ENCODE results near the gene EHBP1.

EHBP1 gene

DNA sequence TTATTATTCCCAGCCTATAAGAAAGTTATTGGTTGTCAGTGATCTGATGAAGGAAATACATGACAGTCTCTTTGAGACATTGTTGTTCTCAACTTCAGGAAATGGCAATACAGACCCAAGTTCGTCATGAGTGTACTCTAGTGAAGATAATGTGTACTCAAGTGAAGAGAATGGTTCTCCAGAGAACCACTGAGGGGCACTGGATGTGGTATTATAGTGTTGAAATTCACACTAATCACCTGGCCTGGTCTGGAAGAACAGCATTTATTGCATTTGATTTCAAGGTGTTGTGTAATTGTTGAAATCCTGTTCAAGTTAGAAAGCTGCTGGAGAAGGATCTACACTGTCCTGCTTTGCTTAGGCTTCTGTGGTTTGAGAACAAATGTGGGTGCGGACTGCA is 321.7 kb downstream of the EHBP1 start:
- DNase-seq (ENCODE audit: low read depth in 2 of 2) = no peak
- TF ChIP-seq, protein P1, sequence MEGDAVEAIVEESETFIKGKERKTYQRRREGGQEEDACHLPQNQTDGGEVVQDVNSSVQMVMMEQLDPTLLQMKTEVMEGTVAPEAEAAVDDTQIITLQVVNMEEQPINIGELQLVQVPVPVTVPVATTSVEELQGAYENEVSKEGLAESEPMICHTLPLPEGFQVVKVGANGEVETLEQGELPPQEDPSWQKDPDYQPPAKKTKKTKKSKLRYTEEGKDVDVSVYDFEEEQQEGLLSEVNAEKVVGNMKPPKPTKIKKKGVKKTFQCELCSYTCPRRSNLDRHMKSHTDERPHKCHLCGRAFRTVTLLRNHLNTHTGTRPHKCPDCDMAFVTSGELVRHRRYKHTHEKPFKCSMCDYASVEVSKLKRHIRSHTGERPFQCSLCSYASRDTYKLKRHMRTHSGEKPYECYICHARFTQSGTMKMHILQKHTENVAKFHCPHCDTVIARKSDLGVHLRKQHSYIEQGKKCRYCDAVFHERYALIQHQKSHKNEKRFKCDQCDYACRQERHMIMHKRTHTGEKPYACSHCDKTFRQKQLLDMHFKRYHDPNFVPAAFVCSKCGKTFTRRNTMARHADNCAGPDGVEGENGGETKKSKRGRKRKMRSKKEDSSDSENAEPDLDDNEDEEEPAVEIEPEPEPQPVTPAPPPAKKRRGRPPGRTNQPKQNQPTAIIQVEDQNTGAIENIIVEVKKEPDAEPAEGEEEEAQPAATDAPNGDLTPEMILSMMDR (IDR thresholded peaks at IDR 0.05; ENCODE audit: low read depth, low read length) = no peak
- no peak overlapping the region for H3K4me3 ChIP-seq (replicated peaks in 1 of 2; ENCODE audit: low read depth in 2 of 2, low read length in 2 of 2)

- TF ChIP-seq, protein P1 (IDR thresholded peaks at IDR 0.05; ENCODE audit: low read depth, low read length) = no peak
- H3K4me3 ChIP-seq (replicated peaks in 1 of 2; ENCODE audit: low read depth in 2 of 2, low read length in 2 of 2) = no peak overlapping the region
- DNase-seq (ENCODE audit: low read depth in 2 of 2) = peak in 1 of 2 donors; percentile 58
These were observed 323.5 kb downstream of the EHBP1 start for GRCh38 chr2:63029058-63029457.

DNA sequence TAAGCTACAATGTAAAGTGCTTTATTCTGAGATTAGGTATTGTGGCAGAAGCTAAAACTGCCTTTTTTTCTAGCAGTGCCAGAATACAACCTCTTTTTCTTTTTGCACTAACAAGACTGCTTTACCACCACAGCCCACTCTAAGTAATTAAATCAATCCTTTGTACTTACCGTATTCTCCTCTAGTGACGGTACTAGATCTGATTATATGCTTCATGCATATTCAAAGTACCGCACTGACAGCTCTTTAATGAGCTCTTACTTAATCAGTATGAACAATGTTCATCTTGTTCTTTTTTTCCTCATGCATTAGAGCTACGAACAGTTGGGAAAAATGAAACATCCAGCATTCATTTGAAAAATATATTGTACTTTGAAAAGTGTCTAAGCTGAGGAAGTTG is 329.0 kb downstream of the EHBP1 start:
- H3K4me3 ChIP-seq (replicated peaks in 1 of 2; ENCODE audit: low read depth in 2 of 2, low read length in 2 of 2) = no peak overlapping the region
- DNase-seq (ENCODE audit: low read depth in 2 of 2) = no peak
- TF ChIP-seq, protein P1 (IDR thresholded peaks at IDR 0.05; ENCODE audit: low read depth, low read length) = no peak

DNA sequence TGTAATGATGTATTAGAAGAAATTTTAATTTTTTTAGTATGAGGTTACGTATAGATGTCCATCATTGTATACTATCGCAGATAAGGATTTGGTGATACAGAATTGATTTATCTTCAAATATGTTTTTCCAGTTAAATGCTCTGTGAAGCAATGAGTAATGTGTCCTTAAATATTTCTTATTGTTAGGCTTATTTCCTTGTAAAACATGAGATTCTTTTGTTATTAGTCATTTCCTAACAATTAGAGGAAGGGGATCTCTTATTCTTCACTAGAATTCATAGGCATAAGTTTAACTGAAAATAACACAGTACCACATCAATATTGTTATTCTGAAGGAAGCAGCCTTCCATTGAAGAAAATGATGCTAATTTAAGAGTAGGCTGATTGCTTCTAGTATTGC is 329.7 kb downstream of the EHBP1 start:
- no peak overlapping the region for H3K4me3 ChIP-seq (replicated peaks in 1 of 2; ENCODE audit: low read depth in 2 of 2, low read length in 2 of 2)
- TF ChIP-seq, protein P1 (IDR thresholded peaks at IDR 0.05; ENCODE audit: low read depth, low read length) = no peak
- no peak for DNase-seq (ENCODE audit: low read depth in 2 of 2)

DNA sequence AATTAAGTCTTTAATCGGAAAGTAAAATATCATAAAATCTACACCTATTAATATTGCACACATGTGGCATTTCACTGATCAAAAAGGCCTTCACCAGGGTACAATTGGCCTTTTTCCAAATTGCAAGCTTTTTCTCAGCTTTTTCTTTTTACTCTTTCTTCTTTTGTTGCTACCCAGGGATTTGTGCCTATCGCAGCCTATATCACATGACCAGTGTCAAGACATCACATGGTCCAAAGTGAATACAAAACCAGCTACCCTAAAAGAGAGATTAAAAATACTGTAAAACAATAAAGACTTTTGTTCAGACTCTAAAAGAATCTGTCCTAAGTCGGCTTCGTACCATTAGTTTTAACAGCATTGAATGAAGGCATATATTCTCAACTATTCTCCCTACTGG is 330.1 kb downstream of the EHBP1 start:
- TF ChIP-seq, protein P1 (IDR thresholded peaks at IDR 0.05; ENCODE audit: low read depth, low read length) = no peak
- H3K4me3 ChIP-seq (replicated peaks in 1 of 2; ENCODE audit: low read depth in 2 of 2, low read length in 2 of 2) = no peak overlapping the region
- no peak for DNase-seq (ENCODE audit: low read depth in 2 of 2)

DNA sequence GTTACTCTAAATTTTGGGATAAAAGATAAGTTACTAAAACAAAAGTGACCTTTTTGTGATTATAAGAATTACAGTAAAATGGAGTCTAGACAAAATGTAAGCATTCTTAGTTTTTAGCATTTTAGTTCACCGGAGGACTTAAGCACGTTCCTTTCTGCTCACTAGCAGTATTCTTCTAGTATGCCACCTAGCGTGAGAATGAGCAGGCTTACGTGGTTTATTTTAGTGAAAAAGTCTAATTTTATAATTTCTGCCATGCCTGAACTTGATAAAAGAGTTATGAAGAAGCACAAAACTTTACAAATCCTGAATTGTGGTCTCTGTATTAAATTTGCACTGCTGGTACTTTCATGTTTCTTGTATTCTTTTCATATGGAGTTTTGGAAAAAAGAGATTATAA is 332.5 kb downstream of the EHBP1 start:
- no peak overlapping the region for H3K4me3 ChIP-seq (replicated peaks in 1 of 2; ENCODE audit: low read depth in 2 of 2, low read length in 2 of 2)
- DNase-seq (ENCODE audit: low read depth in 2 of 2) = no peak
- TF ChIP-seq, protein P1 (IDR thresholded peaks at IDR 0.05; ENCODE audit: low read depth, low read length) = no peak

- DNase-seq (ENCODE audit: low read depth in 2 of 2) = no peak
- TF ChIP-seq, protein P1 (IDR thresholded peaks at IDR 0.05; ENCODE audit: low read depth, low read length) = no peak
- no peak overlapping the region for H3K4me3 ChIP-seq (replicated peaks in 1 of 2; ENCODE audit: low read depth in 2 of 2, low read length in 2 of 2)
These were observed 335.1 kb downstream of the EHBP1 start for GRCh38 chr2:63040586-63040985.

Data from cardiac fibroblast (primary cell).